Endothelial cell (in vitro differentiated cells): ENCODE measurements around the gene CEP295NL. TPM values are rescaled to one million over a fixed set of nuclear protein-coding genes. Genes with fewer than 3 reads are reported as not detected.

Experiments used
- DNase-seq: peaks from one replicate; pipeline ENCODE4 v3.0.0; 2021; ENCODE audit warnings: low spot score
- H3K27ac Mint-ChIP-seq: one replicate; pipeline ENCODE4 v1.8.0; 2021; ENCODE audit warnings: mixed read lengths, inconsistent platforms; ENCODE audit not compliant: unreplicated experiment
- H3K27me3 Mint-ChIP-seq: one replicate; pipeline ENCODE4 v1.8.0; 2021; ENCODE audit warnings: mild to moderate bottlenecking, moderate library complexity, mixed read lengths, inconsistent platforms; ENCODE audit not compliant: unreplicated experiment
- H3K36me3 Mint-ChIP-seq: one replicate; pipeline ENCODE4 v1.8.0; 2021; ENCODE audit warnings: mild to moderate bottlenecking, low read depth, mixed read lengths, inconsistent platforms; ENCODE audit not compliant: unreplicated experiment
- H3K4me1 Mint-ChIP-seq: one replicate; pipeline ENCODE4 v1.8.0; 2021; ENCODE audit warnings: mild to moderate bottlenecking, mixed read lengths, inconsistent platforms; ENCODE audit not compliant: unreplicated experiment
- H3K4me3 Mint-ChIP-seq: one replicate; pipeline ENCODE4 v1.8.0; 2021; ENCODE audit warnings: mild to moderate bottlenecking, mixed read lengths, inconsistent platforms; ENCODE audit not compliant: unreplicated experiment
- H3K9me3 Mint-ChIP-seq: one replicate; pipeline ENCODE4 v1.8.0; 2021; ENCODE audit warnings: mixed read lengths, inconsistent platforms; ENCODE audit not compliant: unreplicated experiment
- total RNA-seq: library from RNA; stranded (reverse); fragmentation: NEBNext Ultra II Directional; extraction: Animal tissue kit (Norgen Biotek cat#: 25700); gene quantifications from one replicate; pipeline ENCODE4 v1.2.1, GENCODE V29; 2021; ENCODE audit not compliant: unreplicated experiment
- TF ChIP-seq, protein P1 (sequence below): fragments of 200-600 bp; sonication (generic); IDR thresholded peaks from one replicate; pipeline ENCODE4 v1.5.0; 2021; ENCODE audit warnings: antibody characterized with exemption; ENCODE audit not compliant: unreplicated experiment

Gene CEP295NL
- total RNA-seq, 1 donor from 2014 or later, result 1.4 TPM

GRCh38 chr17:78852709-78853121 lies 50.3 kb downstream of the CEP295NL start:
- peaks cover 20% of the 10 kb centered on the region for H3K4me1 Mint-ChIP-seq
- H3K27me3 Mint-ChIP-seq, result no peaks in the 10 kb centered on the region
- peak; percentile 35 for DNase-seq
- H3K27ac Mint-ChIP-seq, result no peak overlapping the region
- TF ChIP-seq, protein P1, sequence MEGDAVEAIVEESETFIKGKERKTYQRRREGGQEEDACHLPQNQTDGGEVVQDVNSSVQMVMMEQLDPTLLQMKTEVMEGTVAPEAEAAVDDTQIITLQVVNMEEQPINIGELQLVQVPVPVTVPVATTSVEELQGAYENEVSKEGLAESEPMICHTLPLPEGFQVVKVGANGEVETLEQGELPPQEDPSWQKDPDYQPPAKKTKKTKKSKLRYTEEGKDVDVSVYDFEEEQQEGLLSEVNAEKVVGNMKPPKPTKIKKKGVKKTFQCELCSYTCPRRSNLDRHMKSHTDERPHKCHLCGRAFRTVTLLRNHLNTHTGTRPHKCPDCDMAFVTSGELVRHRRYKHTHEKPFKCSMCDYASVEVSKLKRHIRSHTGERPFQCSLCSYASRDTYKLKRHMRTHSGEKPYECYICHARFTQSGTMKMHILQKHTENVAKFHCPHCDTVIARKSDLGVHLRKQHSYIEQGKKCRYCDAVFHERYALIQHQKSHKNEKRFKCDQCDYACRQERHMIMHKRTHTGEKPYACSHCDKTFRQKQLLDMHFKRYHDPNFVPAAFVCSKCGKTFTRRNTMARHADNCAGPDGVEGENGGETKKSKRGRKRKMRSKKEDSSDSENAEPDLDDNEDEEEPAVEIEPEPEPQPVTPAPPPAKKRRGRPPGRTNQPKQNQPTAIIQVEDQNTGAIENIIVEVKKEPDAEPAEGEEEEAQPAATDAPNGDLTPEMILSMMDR, result no peak
- no peaks in the 10 kb centered on the region for H3K36me3 Mint-ChIP-seq
- no peaks in the 10 kb centered on the region for H3K9me3 Mint-ChIP-seq
- H3K4me3 Mint-ChIP-seq, result no peak overlapping the region

DNA sequence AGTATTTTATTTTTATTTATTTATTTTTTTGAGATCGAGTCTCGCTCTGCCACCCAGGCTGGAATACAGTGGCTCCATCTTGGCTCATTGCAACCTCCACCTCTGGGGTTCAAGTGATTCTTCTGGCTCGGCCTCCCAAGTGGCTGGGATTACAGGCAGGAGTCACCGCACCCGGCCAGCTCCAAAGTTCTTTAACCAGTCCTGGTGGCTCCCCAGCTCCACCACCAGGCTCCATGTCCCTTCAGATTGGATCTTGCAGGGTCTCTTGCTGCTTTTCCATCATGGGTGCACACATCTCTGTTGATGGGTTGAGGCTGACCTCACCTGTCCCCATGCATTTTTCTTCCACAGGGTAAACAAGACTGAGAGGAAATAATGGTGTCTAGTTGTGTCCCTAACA lies 54.0 kb downstream of the CEP295NL start:
- H3K36me3 Mint-ChIP-seq, result no peaks in the 10 kb centered on the region
- TF ChIP-seq, protein P1, result no peak

DNA sequence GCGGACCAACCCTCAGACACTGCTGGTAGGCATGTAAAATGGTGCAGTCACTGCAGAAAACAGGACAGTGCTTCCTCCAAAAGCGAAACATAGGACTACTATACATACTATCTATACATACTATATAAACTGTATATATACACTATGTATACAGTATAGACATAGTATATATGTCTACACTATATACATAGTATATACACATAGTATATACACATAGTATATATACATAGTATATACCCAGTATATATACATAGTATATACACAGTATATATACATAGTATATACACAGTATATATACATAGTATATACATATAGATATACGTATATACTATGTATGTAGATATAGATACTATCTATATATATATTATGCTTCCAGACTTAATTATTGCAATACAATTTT lies 55.9 kb downstream of the CEP295NL start:
- TF ChIP-seq, protein P1, result no peak
- Mint-ChIP-seq H3K9me3 (no peaks in the 10 kb centered on the region), H3K4me1 (no peaks in the 10 kb centered on the region), H3K4me3 (no peak overlapping the region), H3K27me3 (no peaks in the 10 kb centered on the region), H3K27ac (no peak overlapping the region), H3K36me3 (no peaks in the 10 kb centered on the region)
- no peak for DNase-seq

More for the DNA sequence above, 54.0 kb downstream of the CEP295NL start:
- peaks cover 12% of the 10 kb centered on the region for H3K4me1 Mint-ChIP-seq
- H3K4me3 Mint-ChIP-seq, result no peak overlapping the region
- no peaks in the 10 kb centered on the region for H3K27me3 Mint-ChIP-seq
- H3K9me3 Mint-ChIP-seq, result no peaks in the 10 kb centered on the region
- no peak overlapping the region for H3K27ac Mint-ChIP-seq
- no peak for DNase-seq

GRCh38 chr17:78844301-78845005 lies 58.5 kb downstream of the CEP295NL start:
- Mint-ChIP-seq H3K9me3 (no peaks in the 10 kb centered on the region), H3K27me3 (peaks cover 5% of the 10 kb centered on the region), H3K27ac (no peak overlapping the region), H3K36me3 (peaks cover 6% of the 10 kb centered on the region), H3K4me1 (peaks cover 9% of the 10 kb centered on the region), H3K4me3 (no peak overlapping the region)
- DNase-seq, result no peak
- TF ChIP-seq, protein P1, result no peak

- Mint-ChIP-seq H3K9me3 (no peaks in the 10 kb centered on the region), H3K4me1 (peaks cover 18% of the 10 kb centered on the region), H3K27ac (no peak overlapping the region), H3K36me3 (peaks cover 11% of the 10 kb centered on the region), H3K27me3 (peaks cover 11% of the 10 kb centered on the region), H3K4me3 (no peak overlapping the region)
- peak; percentile 55 for DNase-seq
- TF ChIP-seq, protein P1, result peak; percentile 78
These were observed 60.0 kb downstream of the CEP295NL start for GRCh38 chr17:78842881-78843565.
